GM12878 (cell line): Measurements from ENCODE around the gene BCAS3. TPM values are rescaled to one million over a fixed set of nuclear protein-coding genes. Genes with fewer than 3 reads are reported as not detected.

Experiments
- ATAC-seq: fragments of 200-7000 bp; cut with Tn5 transposase; 3 replicates; pipeline ENCODE4 v1.9.1; 2020; ENCODE audit warnings: mild to moderate bottlenecking, moderate library complexity
- BruUV-seq: library from RNA; stranded (reverse); fragments of 400-500 nt; replicated peaks from 2 replicates; lab custom pipeline; 2021; lab: Mats Ljungman, UMichigan
- CTCF ChIA-PET: fragments of 300-600 bp; sonication (Branson Sonifier 250); formaldehyde crosslinking; extraction: SDS; loops from one replicate; lab custom pipeline; 2021; ENCODE audit warnings: inconsistent platforms; lab: Yijun Ruan, JAX
- POLR2A ChIA-PET: fragments of 350-600 bp; formaldehyde crosslinking; extraction: SDS; loops from one replicate; lab custom pipeline; 2021; ENCODE audit warnings: inconsistent platforms; lab: Charles Lee
- RAD21 ChIA-PET: fragments of 300-600 bp; sonication (Branson Sonifier 250); formaldehyde crosslinking; loops from one replicate; lab custom pipeline; 2023; ENCODE audit warnings: antibody characterized with exemption; ENCODE audit not compliant: unreplicated experiment; lab: Charles Lee
- SMC1A ChIA-PET: fragments of 300-600 bp; sonication (Branson Sonifier 250); formaldehyde crosslinking; loops from one replicate; lab custom pipeline; 2023; ENCODE audit not compliant: unreplicated experiment, uncharacterized antibody; lab: Charles Lee
- DNase-seq: peaks from one replicate; pipeline ENCODE4 v3.0.0-alpha.2; 2011; ENCODE audit warnings: low read depth, low spot score
- FAIRE-seq: peaks from 3 replicates; lab custom pipeline; 2011; peaks lifted over from hg19 to GRCh38; lab: Jason Lieb, UNC
- H2AFZ ChIP-seq: 2 replicates; pipeline ENCODE4 v1.6.0; 2011; ENCODE audit warnings: low read depth, low read length, control low read depth; ENCODE audit not compliant: control insufficient read depth
- H3K27ac ChIP-seq: 2 replicates; pipeline ENCODE4 v1.5.1; 2011; ENCODE audit warnings: control low read depth; ENCODE audit not compliant: control insufficient read depth, insufficient read depth
- H3K27me3 ChIP-seq, 2 experiments: replicated peaks in 1 of 2; 2 replicates each; pipeline versions ENCODE4 v1.6.0 to v1.6.1; 2011; ENCODE audit warnings: low read length in 1 of 2; ENCODE audit not compliant: control insufficient read depth in 2 of 2, insufficient read depth in 2 of 2
- H3K36me3 ChIP-seq, 2 experiments: 2 replicates each; pipeline ENCODE4 v1.5.1; 2011; ENCODE audit warnings: low read length in 1 of 2; ENCODE audit not compliant: control insufficient read depth in 2 of 2, insufficient read depth in 2 of 2
- H3K4me1 ChIP-seq: 2 replicates; pipeline ENCODE4 v1.6.1; 2011; ENCODE audit warnings: mild to moderate bottlenecking, low read length, moderate library complexity, mixed read lengths; ENCODE audit not compliant: control insufficient read depth, insufficient read depth
- H3K4me2 ChIP-seq: 2 replicates; pipeline ENCODE4 v1.6.0; 2011; ENCODE audit warnings: control low read depth; ENCODE audit not compliant: control insufficient read depth, insufficient read depth
- H3K4me3 ChIP-seq: fragments of 200-600 bp; sonication (generic); 2 replicates; pipeline ENCODE4 v1.5.1; 2016
- H3K79me2 ChIP-seq: 2 replicates; pipeline ENCODE4 v1.6.0; 2011; ENCODE audit warnings: low read length; ENCODE audit not compliant: control insufficient read depth, insufficient read depth
- H3K9ac ChIP-seq: 2 replicates; pipeline ENCODE4 v1.8.0; 2011; ENCODE audit warnings: low read length, control low read depth, mixed read lengths; ENCODE audit not compliant: control insufficient read depth, insufficient read depth
- H3K9me3 ChIP-seq: replicated peaks from 3 replicates; pipeline ENCODE4 v1.5.1; 2011; ENCODE audit warnings: mild to moderate bottlenecking, low read length; ENCODE audit not compliant: control insufficient read depth, insufficient read depth
- H4K20me1 ChIP-seq: 2 replicates; pipeline ENCODE4 v1.6.0; 2011; ENCODE audit not compliant: control insufficient read depth, insufficient read depth
- ATF7 ChIP-seq: fragments of 450-650 bp; IDR thresholded peaks from 2 replicates; pipeline ENCODE4 v1.6.1; 2016; ENCODE audit warnings: low read depth, mild to moderate bottlenecking
- CBX5 ChIP-seq: sonication (generic); IDR thresholded peaks from 2 replicates; pipeline ENCODE4 v1.6.1; 2016; ENCODE audit warnings: low read depth, moderate library complexity, mild to moderate bottlenecking, inconsistent platforms
- CHD4 ChIP-seq: fragments of 200-600 bp; sonication (generic); IDR thresholded peaks from 2 replicates; pipeline ENCODE4 v1.6.1; 2016; ENCODE audit warnings: mild to moderate bottlenecking
- CTCF ChIP-seq, 3 experiments: IDR thresholded peaks in 2 of 3; conservative IDR thresholded peaks in 1 of 3; 2 replicates each; pipeline ENCODE4 v1.5.1; 2011; ENCODE audit warnings: low read depth in 3 of 3, low read length in 3 of 3, mild to moderate bottlenecking in 3 of 3, control low read depth in 2 of 3, moderate library complexity in 2 of 3, inconsistent platforms in 1 of 3, mixed read lengths in 1 of 3; ENCODE audit not compliant: control insufficient read depth in 2 of 3, insufficient read depth in 1 of 3; ENCODE audit errors: extremely low read depth in 1 of 3
- EZH2 ChIP-seq: IDR thresholded peaks from 2 replicates; pipeline ENCODE4 v1.6.1; 2012; ENCODE audit warnings: low read depth, mild to moderate bottlenecking, control low read depth, inconsistent platforms, low read length, borderline replicate concordance; ENCODE audit not compliant: control insufficient read depth
- FOXM1 ChIP-seq: IDR thresholded peaks from 2 replicates; pipeline ENCODE4 v1.6.1; 2012; ENCODE audit warnings: low read depth, mild to moderate bottlenecking, inconsistent platforms, low read length, moderate library complexity
- MYC ChIP-seq: IDR thresholded peaks from 2 replicates; pipeline ENCODE4 v1.6.1; 2011; ENCODE audit warnings: mild to moderate bottlenecking, low read length, moderate library complexity, inconsistent platforms; ENCODE audit not compliant: insufficient read depth, insufficient replicate concordance, insufficient read length, severe bottlenecking
- NBN ChIP-seq: fragments of 450-650 bp; IDR thresholded peaks from 2 replicates; pipeline ENCODE4 v1.6.1; 2016
- NFIC ChIP-seq: IDR thresholded peaks from 2 replicates; pipeline ENCODE4 v1.6.1; 2012; ENCODE audit warnings: low read depth, mild to moderate bottlenecking, inconsistent platforms, low read length, moderate library complexity
- PAX8 ChIP-seq: fragments of 450-650 bp; IDR thresholded peaks from 2 replicates; pipeline ENCODE4 v1.6.1; 2017; ENCODE audit warnings: mild to moderate bottlenecking, moderate library complexity
- PML ChIP-seq: IDR thresholded peaks from 2 replicates; pipeline ENCODE4 v1.6.1; 2012; ENCODE audit warnings: low read length, inconsistent platforms
- RAD21 ChIP-seq: IDR thresholded peaks from 2 replicates; pipeline ENCODE4 v1.6.1; 2011; ENCODE audit warnings: mild to moderate bottlenecking, low read depth, low read length, moderate library complexity; ENCODE audit not compliant: insufficient read depth
- RAD51 ChIP-seq: fragments of 450-650 bp; IDR thresholded peaks from 2 replicates; pipeline ENCODE4 v1.6.1; 2016; ENCODE audit warnings: moderate library complexity, mild to moderate bottlenecking, inconsistent platforms
- SREBF1 ChIP-seq: IDR thresholded peaks from 2 replicates; pipeline ENCODE4 v1.6.1; 2012; ENCODE audit warnings: mild to moderate bottlenecking, low read length
- YY1 ChIP-seq: IDR thresholded peaks from 2 replicates; pipeline ENCODE4 v1.6.1; 2011; ENCODE audit warnings: low read depth, mild to moderate bottlenecking, low read length
- ZBED1 ChIP-seq: IDR thresholded peaks from 2 replicates; pipeline ENCODE4 v1.6.1; 2016; ENCODE audit warnings: borderline replicate concordance
- WGBS: methylation state at CpG from one replicate; pipeline ENCODE4 v1.1.6; 2016; ENCODE audit warnings: low lambda C conversion rate; ENCODE audit not compliant: insufficient replicate concordance, insufficient coverage; ENCODE audit errors: missing lambda C conversion rate; 5-methylcytosine and 5-hydroxymethylcytosine counted together
- in situ Hi-C: fragments of 300-500 bp; cut with MboI; formaldehyde crosslinking; loops from 9 replicates; pipeline ENCODE4 v1.14.3; 2018; ENCODE audit warnings: mixed read lengths
- intact Hi-C: fragments of 100-400 bp; cut with micrococcal nuclease; formaldehyde crosslinking; loops from one replicate; pipeline ENCODE4 v1.14.2; 2022; ENCODE audit not compliant: unreplicated experiment
- polyA plus RNA-seq, 11 experiments: library from polyadenylated mRNA; depleted of rRNA in 4 of 11; unstranded in 6 of 11; stranded (reverse) in 5 of 11; fragments of >200 nt; fragmentation: Nextera tagmentation in 4 of 11; fragmentation: Illumina TruSeq in 1 of 11; extraction: Ambion mirVana in 4 of 11; extraction: Trizol in 1 of 11; gene quantifications; 1 replicate in 1 of 11; 2 replicates in 10 of 11; pipeline versions ENCODE4 v1.2.1 to v1.2.3, GENCODE V29; 2011 to 2016; ENCODE audit warnings: inconsistent platforms in 2 of 11, missing spikeins in 2 of 11, low read depth in 1 of 11
- total RNA-seq, 4 experiments: library from RNA; depleted of rRNA in 3 of 4; stranded (reverse); fragments of >200 nt in 3 of 4; fragmentation: Illumina TruSeq in 1 of 4; extraction: Trizol in 1 of 4; gene quantifications; 2 replicates each; pipeline versions ENCODE4 v1.2.1 to v1.2.3, GENCODE V29; 2013 to 2021
- TF ChIP-seq, protein P1 (sequence below): IDR thresholded peaks from 2 replicates; pipeline ENCODE4 v1.6.1; 2011; ENCODE audit warnings: mild to moderate bottlenecking, low read depth, low read length, moderate library complexity; ENCODE audit not compliant: insufficient replicate concordance

Gene BCAS3
- total and polyA plus RNA-seq, 10 of the 15 experiments (the other 5 are each of a cell fraction or from before 2014, with no cell fraction given), result 2.1 to 11.0 (median 6.6) TPM

GRCh38 chr17:60741031-60741430, 63.4 kb downstream of the BCAS3 start:
- no peaks in the 10 kb centered on the region for H3K9me3 ChIP-seq
- no peak overlapping the region for H3K27ac ChIP-seq
- intact Hi-C loops, result no loop called here
- no peak for ATAC-seq
- H3K9ac ChIP-seq, result no peak overlapping the region
- no peak overlapping the region for H3K4me2 ChIP-seq
- BruUV-seq, result no TSS peak
- H3K36me3 ChIP-seq, result no peaks in the 10 kb centered on the region
- WGBS, result 69% methylated on average over 4 of the region's 4 CpGs
- TF ChIP-seq SREBF1 (no peak), CBX5 (no peak), MYC (no peak), ATF7 (peak; percentile 65)
- no peaks in the 10 kb centered on the region for H4K20me1 ChIP-seq
- 0 out of 2 replicates have a peak, but pooled peaks cover 2% of the 10 kb centered on the region for H3K4me1 ChIP-seq
- no peak overlapping the region for H2AFZ ChIP-seq
- POLR2A ChIA-PET, result no interaction called here
- CTCF ChIA-PET, result interaction anchor here (0.6 to 1.0 kb wide), 2 partner anchors 16 to 20 kb away, joined by 3 to 4 read pairs; no protein-coding TSS in a partner anchor
- no peaks in the 10 kb centered on the region for H3K27me3 ChIP-seq
- no peak for FAIRE-seq
- in situ Hi-C loops, result no loop called here
- no peak for DNase-seq
- no peaks in the 10 kb centered on the region for H3K79me2 ChIP-seq
- RAD21 ChIA-PET, result no interaction called here
- H3K4me3 ChIP-seq, result no peak overlapping the region
- SMC1A ChIA-PET, result interaction anchor here (0.6 to 0.9 kb wide), 2 partner anchors 167 to 493 kb away, joined by 3 read pairs; no protein-coding TSS in a partner anchor

- no peak for FAIRE-seq
- in situ Hi-C loops, result no loop called here
- BruUV-seq, result no TSS peak
These were observed 65.6 kb downstream of the BCAS3 start for GRCh38 chr17:60743282-60743681.

More at GRCh38 chr17:60743282-60743681, 65.6 kb downstream of the BCAS3 start:
- RAD21 ChIA-PET, result no interaction called here
- H3K4me1 ChIP-seq, result 0 out of 2 replicates have a peak, but pooled peaks cover 2% of the 10 kb centered on the region
- POLR2A ChIA-PET, result no interaction called here
- no peak for TF ChIP-seq RAD21
- TF ChIP-seq, protein P1, sequence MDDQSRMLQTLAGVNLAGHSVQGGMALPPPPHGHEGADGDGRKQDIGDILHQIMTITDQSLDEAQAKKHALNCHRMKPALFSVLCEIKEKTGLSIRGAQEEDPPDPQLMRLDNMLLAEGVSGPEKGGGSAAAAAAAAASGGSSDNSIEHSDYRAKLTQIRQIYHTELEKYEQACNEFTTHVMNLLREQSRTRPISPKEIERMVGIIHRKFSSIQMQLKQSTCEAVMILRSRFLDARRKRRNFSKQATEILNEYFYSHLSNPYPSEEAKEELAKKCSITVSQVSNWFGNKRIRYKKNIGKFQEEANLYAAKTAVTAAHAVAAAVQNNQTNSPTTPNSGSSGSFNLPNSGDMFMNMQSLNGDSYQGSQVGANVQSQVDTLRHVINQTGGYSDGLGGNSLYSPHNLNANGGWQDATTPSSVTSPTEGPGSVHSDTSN, result no peak
- no peak for TF ChIP-seq ZBED1
- TF ChIP-seq YY1, result no peak
- TF ChIP-seq PML, result no peak
- no peak for TF ChIP-seq CTCF (IDR thresholded peaks at IDR 0.05 in 2 of 3, conservative IDR thresholded peaks at IDR 0.05 in 1 of 3; ENCODE audit: control insufficient read depth in 2 of 3, extremely low read depth in 1 of 3, insufficient read depth in 1 of 3, low read depth in 3 of 3, low read length in 3 of 3)
- TF ChIP-seq RAD51, result no peak
- TF ChIP-seq NBN, result no peak
- TF ChIP-seq PAX8, result no peak
- TF ChIP-seq CHD4, result no peak
- TF ChIP-seq FOXM1, result no peak
- no peak for TF ChIP-seq NFIC
- no peak for TF ChIP-seq EZH2
- TF ChIP-seq, all 136 proteins: peak for 0
- Histone ChIP-seq H3K4me3 (no peak overlapping the region), H2AFZ (no peak overlapping the region), H3K36me3 (no peaks in the 10 kb centered on the region), H4K20me1 (no peaks in the 10 kb centered on the region), H3K4me2 (no peak overlapping the region), H3K79me2 (no peaks in the 10 kb centered on the region), H3K9ac (no peak overlapping the region), H3K9me3 (no peaks in the 10 kb centered on the region), H3K27ac (no peak overlapping the region), H3K27me3 (no peaks in the 10 kb centered on the region)
- DNase-seq, result no peak
- ChIA-PET CTCF (no interaction called here), SMC1A (no interaction called here)
- WGBS, result 73% methylated on average over 1 of the region's 1 CpG
- intact Hi-C loops, result no loop called here
- ATAC-seq, result no peak
